GM19043 (cell line): Measurements from ENCODE around the gene RNASE13.
"Not testable (repeated sequence)": the region's sequence is repeated elsewhere in the genome, so short reads cannot be mapped to it uniquely, and the experiment has no call there.

Source experiments
- ATAC-seq: cut with Tn5 transposase; IDR thresholded peaks from one replicate; pipeline ENCODE4 v1.9.1; 2021; ENCODE audit warnings: low read depth; ENCODE audit not compliant: unreplicated experiment

RNASE13 gene

GRCh38 chr14:20997564-20997963 lies 37.0 kb downstream of the RNASE13 start:
- no peak for ATAC-seq

- ATAC-seq: no peak
These were observed 37.5 kb downstream of the RNASE13 start for GRCh38 chr14:20997115-20997514.

GRCh38 chr14:20996521-20996920 lies 38.1 kb downstream of the RNASE13 start:
- no peak for ATAC-seq

- peak; percentile 97 for ATAC-seq
These were observed 44.6 kb downstream of the RNASE13 start, which contains the start of gene METTL17 for GRCh38 chr14:20989787-20990600. METTL17 (plus strand) TSS chr14:20989980; CDS start chr14:20990003, 23 bp downstream.

- ATAC-seq: no peak
These were observed 45.2 kb downstream of the RNASE13 start for GRCh38 chr14:20989471-20989786.

- no peak for ATAC-seq
These were observed 45.7 kb downstream of the RNASE13 start for GRCh38 chr14:20988717-20989470.

GRCh38 chr14:20986811-20987210 lies 47.8 kb downstream of the RNASE13 start:
- no peak for ATAC-seq

- not testable (repeated sequence) for ATAC-seq
These were observed 49.0 kb downstream of the RNASE13 start for GRCh38 chr14:20985650-20986049.
